Endometrial microvascular endothelial cells (primary cell): ENCODE data around the gene MSI1. TPM values are rescaled to one million over a fixed set of nuclear protein-coding genes. Genes with fewer than 3 reads are reported as not detected.
"Not testable (repeated sequence)": the region's sequence is repeated elsewhere in the genome, so short reads cannot be mapped to it uniquely, and the experiment has no call there.

Experiments
- in situ Hi-C: cut with HindIII; loops from 2 replicates; pipeline ENCODE4 v1.10.0; 2017; ENCODE audit warnings: low sequenced_read_pairs, low pct_unique_long_range_greater_than_20kb; ENCODE audit errors: inconsistent ontology term
- total RNA-seq: library from RNA; depleted of rRNA; stranded (reverse); fragments of >200 nt; gene quantifications from one replicate; pipeline ENCODE4 v1.2.3, GENCODE V29; 2015; ENCODE audit errors: inconsistent ontology term

Gene MSI1
- total RNA-seq, 1 donor from 2014 or later = not detected

DNA sequence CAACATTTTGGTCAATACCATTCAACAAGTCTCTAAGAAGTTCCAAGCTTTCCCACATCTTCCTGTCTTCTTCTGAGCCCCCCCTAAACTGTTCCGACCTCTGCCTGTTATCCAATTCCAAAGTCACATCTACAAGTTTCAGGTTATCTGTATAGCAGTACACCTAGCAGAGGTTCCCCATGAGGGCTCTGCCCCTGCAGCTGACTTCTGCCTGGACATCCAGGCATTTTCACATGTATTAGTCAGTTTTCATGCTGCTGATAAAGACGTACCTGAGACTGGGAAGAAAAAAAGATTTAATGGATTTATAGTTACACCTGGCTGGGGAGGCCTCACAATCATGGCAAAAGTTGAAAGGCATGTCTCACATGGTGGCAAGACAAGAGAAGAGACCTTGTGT, 31.2 kb downstream of the MSI1 start:
- in situ Hi-C loops = no loop called here

DNA sequence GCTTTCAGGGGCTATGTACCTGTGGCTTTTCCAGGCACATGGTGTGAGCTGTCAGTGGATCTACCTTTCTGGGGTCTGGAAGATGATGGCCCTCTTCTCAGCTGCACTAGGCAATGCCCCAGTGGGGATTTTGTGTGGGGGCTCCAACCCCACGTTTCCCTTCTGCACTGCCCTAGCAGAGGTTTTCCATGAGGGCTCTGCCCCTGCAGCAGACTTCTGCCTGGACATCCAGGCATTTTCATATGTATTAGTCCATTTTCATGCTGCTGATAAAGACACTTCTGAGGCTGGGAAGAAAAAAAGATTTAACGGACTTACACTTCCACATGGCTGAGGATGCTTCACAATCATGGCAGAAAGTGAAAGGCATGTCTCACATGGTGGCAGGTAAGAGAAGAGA, 32.6 kb downstream of the MSI1 start:
- in situ Hi-C loops = not testable (repeated sequence)

DNA sequence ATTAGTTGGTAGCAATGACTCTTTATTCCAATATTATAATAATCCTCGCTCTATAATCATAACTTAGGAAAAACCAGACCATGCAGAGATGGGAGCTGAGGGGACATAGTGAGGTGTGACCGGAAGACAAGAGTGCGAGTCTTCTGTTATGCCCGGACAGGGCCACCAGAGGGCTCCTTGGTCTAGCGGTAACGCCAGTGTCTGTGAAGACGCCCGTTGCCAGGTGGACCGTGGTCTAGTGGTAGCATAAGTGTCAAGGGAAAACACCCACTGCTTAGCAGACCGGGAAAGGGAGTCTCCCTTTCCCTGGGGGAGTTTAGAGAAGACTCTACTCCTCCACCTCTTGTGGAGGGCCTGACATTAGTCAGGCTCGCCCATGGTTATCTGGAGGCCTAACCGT, 33.5 kb downstream of the MSI1 start:
- in situ Hi-C loops = not testable (repeated sequence)

DNA sequence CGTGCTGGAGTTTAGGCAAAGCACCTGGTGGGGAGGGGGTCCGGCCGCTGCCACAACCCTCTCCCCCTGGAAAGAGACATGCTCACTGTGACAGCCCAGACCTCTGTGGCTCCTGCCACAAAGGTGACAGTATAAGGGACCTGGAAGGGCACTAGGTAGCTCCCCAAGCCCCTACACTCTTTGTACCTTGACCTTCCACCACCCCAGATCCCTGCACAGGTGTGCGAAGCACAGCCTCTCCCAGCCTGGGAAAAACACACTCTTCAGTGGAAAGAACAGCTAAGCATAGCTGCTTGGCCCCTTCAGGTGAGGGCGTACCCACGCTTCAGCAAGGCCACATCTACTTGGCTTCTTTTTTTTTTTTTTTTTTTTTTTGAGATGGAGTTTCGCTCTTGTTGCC, 36.4 kb downstream of the MSI1 start:
- in situ Hi-C loops = no loop called here

DNA sequence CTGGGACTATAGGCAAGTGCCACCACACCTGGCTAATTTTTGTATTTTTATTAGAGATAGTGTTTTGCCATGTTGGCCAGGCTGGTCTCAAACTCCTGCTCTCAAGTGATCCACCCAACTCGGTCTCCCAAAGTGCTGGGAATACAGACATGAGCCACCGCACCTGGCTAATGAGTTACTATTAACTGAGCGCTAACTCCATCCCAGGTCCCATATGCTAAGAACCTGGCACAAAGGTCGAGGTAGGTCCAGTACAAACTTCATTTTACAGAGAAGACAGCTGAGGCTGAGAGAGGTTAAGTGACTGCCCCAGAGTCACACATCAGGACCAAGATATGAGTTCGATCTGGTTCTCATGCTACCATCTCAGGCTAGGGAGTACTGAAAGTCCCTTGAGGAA, 36.9 kb downstream of the MSI1 start:
- in situ Hi-C loops = no loop called here

DNA sequence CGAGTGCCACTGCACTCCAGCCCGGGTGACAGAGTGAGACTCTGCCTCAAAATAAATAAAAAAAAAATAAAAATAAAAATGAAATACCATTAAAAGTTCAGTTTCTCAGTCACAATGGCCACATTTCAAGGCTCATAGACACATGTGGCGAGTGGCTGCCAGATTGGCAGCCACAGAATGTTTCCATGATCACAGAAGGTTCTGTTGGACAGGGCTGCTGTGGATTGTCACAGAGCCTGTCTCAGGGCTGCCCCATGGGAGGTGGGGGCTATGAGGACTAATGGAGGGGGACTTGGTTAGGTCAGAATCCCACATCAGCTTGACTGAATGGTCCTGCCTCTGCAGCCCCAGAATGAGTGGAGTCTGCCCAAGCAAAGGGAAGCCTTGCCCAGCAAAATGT, 37.6 kb downstream of the MSI1 start:
- in situ Hi-C loops = no loop called here

DNA sequence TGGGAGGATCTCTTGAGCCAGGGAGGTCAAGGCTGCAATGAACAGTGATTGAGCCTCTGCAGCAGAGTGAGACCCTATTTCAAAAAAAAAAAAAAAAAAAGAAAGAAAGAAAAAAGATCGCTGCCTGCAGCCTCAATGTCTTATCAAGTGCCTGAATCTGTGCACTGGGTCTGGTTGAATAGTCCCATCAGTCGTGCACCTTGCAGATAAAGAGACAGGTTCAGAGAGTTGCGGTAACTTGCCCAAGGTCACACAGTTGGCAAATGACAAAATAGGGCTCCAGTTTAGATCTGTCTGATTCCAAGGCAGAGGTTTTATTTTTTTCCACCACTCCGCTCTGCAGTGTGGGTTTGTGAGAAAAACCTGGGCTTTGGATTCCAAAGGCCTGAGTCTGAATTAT, 40.7 kb downstream of the MSI1 start:
- in situ Hi-C loops = no loop called here

DNA sequence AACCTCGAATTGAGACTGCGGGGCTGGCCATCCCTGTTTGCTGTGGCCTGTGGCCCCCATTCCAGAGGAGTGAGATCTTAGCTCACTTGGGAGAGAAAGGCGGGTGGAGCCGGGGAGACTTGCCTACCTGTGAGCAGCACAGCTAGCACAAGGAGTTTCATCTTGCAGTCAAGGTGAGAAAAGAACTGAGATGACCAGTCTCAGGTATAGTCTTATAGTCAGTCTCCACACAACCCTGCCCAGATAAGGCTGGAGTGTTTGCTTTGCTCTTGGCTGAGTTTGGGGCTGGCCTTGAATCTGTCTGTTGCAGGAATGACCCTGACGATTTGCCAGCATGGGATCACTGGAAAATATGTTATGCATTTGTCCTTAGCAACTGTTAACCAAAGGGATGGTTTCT, 41.4 kb downstream of the MSI1 start, which contains the start of gene PLA2G1B:
Gene PLA2G1B, minus strand, starts transcription at position 187 of the 400 bp plus-strand sequence. Its CDS starts 26 bp downstream, at position 161.
- in situ Hi-C loops = no loop called here

DNA sequence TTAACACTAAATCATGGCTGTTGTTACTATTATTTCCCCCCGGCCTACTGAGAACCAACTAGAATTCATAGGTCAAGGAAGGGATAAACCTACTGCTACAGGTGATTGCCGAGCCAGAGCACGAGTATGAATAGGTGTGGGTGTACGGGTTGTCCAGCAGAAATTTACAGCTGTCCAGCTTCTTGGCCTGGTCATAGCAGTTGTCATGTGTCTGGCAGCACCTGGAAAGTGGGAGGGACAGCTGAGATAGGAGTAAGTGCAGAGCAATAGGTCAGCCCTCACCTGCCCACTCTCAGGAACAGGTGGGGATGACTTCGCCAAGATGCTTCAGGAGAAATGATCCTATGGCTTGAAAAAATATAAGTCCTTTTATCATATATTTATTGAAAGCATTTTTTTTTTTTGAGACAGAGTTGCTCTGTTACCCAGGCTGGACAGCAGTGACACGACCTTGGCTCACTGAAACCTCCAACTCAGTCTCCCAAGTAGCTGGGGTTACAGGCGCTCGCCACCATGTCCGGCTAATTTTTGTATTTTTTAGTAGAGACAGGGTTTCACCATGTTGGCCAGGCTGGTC, 44.0 kb downstream of the MSI1 start:
- in situ Hi-C loops = no loop called here

DNA sequence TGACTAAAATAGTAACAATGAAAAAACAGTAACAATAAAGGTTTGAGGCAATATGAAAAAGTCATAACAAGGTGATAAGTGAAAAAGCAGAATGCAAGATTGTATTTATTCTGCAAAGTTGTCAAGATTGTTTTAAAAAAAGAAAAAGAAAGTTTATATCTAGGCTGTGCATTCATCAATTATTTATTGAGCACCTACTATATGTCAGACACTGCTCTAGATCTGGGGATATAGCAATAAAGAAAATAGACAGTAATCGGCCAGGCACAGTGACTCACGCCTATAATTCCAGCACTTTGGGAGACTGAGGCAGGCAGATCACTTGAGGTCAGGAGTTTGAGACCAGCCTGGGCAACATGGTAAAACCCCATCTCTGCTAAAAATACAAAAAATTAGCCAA, 45.2 kb downstream of the MSI1 start:
- in situ Hi-C loops = no loop called here

DNA sequence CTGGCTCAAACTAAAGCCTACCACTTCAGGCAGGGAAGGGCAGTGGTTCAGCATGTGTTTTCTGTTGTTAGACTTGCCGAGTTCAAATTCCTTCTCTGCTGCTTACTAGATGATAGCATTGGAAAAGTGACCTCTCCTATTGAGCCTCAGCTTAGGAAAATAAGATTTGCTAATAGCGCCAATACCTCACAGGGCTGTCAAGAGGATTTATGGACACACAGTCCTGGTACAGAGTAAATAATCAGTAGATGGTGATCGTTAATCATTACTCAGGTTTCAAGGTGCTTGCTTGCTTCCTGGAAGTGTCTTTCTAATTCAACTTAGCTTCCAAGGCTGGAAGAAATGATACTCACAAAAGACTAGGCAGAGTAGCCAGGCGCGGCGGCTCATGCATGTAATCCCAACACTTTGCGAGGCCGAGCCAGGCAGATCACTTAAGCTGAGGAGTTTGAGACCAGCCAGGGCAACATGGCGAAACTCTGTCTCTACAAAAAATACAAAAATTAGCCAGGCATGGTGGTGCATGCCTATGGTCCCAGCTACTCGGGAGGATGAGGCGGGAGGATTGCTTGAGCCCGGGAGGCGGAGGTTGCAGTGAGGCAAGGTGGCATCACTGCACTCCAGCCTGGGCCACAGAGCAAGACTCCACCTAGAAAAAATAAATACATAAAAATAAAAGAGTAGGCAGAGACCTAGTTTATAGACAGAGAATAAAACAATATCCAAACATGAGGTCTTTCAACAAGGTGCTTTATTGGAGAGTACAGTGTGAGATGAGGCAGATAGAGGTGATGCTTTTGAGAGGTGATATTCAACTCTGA, 47.4 kb downstream of the MSI1 start:
- in situ Hi-C loops = no loop called here

DNA sequence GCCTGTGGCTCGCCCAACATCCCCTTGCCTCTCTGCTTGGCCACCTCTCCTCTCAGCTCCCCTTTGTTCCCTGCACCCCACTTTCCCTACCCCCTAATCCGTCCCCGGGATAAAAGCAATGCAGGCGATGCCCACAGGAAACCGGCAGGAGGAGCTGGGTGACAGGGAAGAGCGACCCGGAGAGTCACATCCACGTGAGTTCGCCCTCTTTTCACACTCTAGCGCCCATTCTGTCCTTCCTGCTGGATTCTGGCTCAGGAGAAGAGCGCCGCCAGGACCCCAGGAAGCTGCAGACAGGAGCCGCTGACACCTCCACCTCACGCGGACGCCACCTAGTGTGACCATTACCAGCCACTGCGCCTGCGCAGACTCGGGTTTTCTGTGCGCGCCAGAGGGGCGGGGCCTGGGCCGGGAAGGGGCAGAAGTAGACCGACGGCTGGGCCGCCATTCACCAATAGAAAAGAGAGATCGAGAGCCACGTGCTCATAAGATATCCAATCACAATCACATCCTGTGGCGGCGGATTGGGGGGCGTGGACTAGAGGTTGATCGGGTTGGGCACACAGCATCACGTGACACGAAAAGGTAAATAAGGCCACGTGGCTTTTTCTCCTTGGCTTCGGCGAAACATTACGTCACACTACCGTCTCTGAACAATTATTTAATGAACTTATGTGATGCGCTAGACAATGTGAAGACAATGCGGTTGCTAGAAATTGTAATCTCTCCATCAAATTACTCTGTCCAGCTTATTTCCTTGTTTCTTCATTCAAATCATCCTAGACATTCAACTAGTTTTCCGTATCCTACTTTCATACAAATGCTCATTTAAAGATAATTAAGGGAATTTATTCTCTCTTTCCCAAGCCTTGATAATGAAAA, 51.5 kb downstream of the MSI1 start:
- in situ Hi-C loops = no loop called here

DNA sequence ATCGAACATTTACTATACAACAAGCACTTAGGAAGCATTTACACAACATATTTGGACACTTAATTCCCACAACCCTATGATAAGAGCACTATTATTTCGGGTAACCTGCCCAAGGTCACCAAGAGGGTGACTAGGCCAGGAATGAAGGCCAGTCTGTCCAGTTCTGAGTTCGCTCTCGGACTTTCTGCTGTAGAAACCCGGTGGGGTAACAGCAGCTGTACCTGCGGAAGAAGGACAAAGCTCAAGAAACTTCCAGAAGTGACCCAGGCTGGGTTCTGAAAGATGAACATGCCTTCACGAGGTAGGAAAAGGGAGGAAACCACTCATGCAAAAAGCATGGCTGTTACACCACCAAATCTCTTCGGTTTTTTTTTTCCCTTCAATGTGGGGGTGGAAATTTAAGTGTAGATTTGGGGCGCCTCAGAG, 52.2 kb downstream of the MSI1 start:
- in situ Hi-C loops = no loop called here

DNA sequence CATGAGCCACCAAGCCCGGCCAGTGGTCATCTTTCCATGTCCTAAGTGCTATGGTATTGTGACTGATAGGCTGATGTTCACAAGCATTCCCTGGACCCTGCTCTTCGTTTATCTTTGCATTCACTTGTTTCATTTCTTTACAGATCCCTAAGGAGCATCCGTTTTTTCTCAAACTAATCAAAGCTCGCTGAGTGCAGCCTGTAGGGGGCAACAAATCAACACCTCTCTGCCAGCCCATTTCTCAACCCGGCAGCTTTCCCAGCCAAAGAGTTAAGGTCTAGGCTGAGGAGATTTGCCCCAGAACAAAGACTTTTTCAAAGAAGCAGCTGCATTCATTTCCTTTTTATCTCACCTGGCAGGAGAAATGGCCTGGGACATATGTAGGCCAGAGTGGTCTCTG, 54.7 kb downstream of the MSI1 start:
- in situ Hi-C loops = no loop called here

DNA sequence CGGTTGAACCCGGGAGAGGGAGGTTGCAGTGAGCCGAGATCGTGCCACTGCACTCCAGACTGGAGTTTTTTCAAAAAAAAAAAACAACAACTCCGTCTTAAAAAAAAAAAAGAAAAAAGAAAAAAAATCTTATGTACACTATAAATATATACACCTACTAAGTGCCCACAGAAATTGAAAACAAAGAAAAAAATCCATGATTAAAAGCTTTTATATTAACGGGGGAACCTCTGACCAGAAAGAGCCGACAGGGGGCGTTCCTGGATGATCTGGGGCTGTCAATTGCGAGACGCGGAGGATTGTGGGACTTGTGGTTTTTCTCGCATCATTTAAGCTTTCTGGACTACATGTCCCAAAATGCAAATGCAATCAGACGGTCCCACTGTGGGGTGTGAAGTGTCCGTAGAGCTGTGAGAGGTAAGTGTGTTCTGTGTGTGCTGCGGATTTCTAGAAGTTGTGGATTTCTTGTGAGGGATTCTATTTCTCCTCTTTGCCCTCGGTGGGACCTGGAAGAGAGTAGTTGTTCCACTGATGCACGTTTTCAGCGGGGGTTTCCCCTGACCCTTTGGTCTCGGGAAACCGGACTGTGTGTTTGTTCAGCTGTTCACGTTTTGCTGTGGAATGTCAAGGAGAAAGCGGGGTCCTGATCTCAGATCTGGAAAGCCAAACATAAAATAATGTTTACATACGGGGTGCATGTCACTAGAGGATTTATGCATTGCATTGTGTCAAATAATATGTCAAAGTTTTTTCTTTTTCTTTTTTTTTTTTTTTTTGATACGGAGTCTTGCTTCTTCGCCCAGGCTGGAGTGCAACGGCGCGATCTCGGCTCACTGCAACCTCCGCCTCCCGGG, 66.8 kb downstream of the MSI1 start, which contains the start of gene SIRT4:
Gene SIRT4, plus strand, starts transcription at position 360 of the 854 bp plus-strand sequence. CDS start 1,241 bp downstream, outside the sequence.
- in situ Hi-C loops = no loop called here

DNA sequence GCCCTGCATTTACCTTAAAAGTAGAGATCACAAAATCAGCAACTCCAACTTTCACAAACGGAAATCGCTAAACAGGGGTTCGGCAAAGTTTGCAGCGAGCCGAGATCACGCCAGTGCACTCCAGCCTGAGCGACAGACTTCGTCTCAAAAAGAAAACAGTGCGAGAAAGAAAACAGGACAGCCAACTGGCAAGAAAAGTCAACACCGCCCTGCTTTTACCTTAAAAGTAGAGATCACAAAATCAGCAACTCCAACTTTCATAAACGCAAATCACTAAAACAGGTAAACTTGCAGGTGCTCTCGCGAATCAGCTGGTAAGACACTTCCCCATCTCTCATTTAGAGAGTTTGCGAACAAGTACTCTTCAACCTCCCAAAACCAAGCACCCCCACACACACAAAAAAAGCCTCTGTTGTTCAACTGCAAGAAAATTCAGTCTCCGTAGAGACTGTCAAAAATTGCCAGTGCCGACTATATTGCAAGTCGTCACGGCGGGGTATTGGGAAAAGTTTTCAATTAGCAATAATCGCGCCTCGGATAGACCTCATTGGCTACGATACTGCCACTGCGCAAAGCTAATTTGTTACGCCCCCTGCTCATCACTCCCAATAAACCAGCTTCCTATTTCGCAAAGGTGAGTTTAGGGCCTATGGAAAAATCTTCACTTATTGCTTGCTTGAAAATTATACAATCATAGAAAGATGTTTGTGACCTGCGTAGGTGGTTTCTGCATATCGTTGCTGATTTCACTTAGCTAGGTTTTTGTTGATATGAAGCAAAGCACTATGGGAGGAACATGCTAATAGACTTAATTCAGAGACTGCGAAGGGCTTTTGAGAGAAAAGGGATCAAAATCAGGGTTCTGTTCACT, 76.1 kb downstream of the MSI1 start, which contains the start of gene RNU4-1:
Gene RNU4-1, minus strand, starts transcription at position 577 of the 871 bp plus-strand sequence.
- in situ Hi-C loops = no loop called here

DNA sequence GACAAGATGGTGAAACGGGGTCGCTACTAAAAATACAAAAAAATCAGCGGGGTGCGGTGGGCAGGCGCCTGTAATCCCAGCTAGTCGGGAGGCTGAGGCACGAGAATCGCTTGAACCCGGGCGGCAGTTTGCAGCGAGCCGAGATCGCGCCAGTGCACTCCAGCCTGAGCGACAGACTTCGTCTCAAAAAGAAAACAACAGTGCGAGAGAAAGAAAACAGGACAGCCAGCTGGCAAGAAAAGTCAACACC, 76.6 kb downstream of the MSI1 start:
- in situ Hi-C loops = no loop called here
